HEK293 (cell line): ENCODE measurements around the gene DCP1B.

Source experiments
- CTCF ChIA-PET: fragments of 350-600 bp; formaldehyde crosslinking; extraction: SDS; loops from one replicate; lab custom pipeline; 2021; ENCODE audit warnings: antibody characterized with exemption; lab: Yijun Ruan, JAX
- POLR2A ChIA-PET: fragments of 300-600 bp; formaldehyde crosslinking; extraction: SDS; loops from one replicate; lab custom pipeline; 2020; ENCODE audit warnings: antibody characterized with exemption, inconsistent platforms; lab: Yijun Ruan, JAX
- H3K27ac ChIP-seq: fragments of 200-500 bp; sonication (Bioruptor generic); 2 replicates; pipeline ENCODE4 v1.5.1; 2014; ENCODE audit warnings: low read depth, low read length, control low read depth, inconsistent platforms; ENCODE audit errors: extremely low read depth
- H3K36me3 ChIP-seq, 2 experiments: fragments of 200-500 bp in 1 of 2; sonication (Bioruptor generic) in 1 of 2; 1 replicate in 1 of 2; 2 replicates in 1 of 2; pipeline ENCODE4 v1.5.1; 2014 to 2017; ENCODE audit warnings: inconsistent platforms in 2 of 2, low read length in 2 of 2; ENCODE audit not compliant: control insufficient read depth in 2 of 2, insufficient read depth in 1 of 2
- H3K4me1 ChIP-seq: fragments of 200-500 bp; sonication (Bioruptor generic); 2 replicates; pipeline ENCODE4 v1.5.1; 2014; ENCODE audit warnings: mild to moderate bottlenecking, low read length, inconsistent platforms; ENCODE audit not compliant: control insufficient read depth, insufficient read depth
- H3K4me3 ChIP-seq: 2 replicates; pipeline ENCODE4 v1.5.1; 2011; ENCODE audit warnings: low read depth, mild to moderate bottlenecking, control low read depth, low read length, moderate library complexity
- H3K9me3 ChIP-seq: fragments of 200-500 bp; sonication (Bioruptor generic); 2 replicates; pipeline ENCODE4 v1.5.1; 2014; ENCODE audit warnings: low read depth, low read length, inconsistent platforms; ENCODE audit not compliant: control insufficient read depth, insufficient read depth
- AEBP2 ChIP-seq: fragments of 450-650 bp; formaldehyde crosslinking; IDR thresholded peaks from 2 replicates; pipeline ENCODE4 v1.5.1; 2016; ENCODE audit warnings: missing biosample characterization, missing genetic modification characterization, borderline replicate concordance
- BCL11B ChIP-seq: fragments of 450-650 bp; formaldehyde crosslinking; IDR thresholded peaks from 2 replicates; pipeline ENCODE4 v1.5.1; 2016; ENCODE audit warnings: low read depth, missing biosample characterization, missing genetic modification characterization
- HOXC10 ChIP-seq: sonication (generic); formaldehyde crosslinking; IDR thresholded peaks from 2 replicates; pipeline ENCODE4 v1.8.1; 2023; ENCODE audit warnings: mild to moderate bottlenecking, missing genetic modification reagents
- KLF10 ChIP-seq: fragments of 450-650 bp; IDR thresholded peaks from 2 replicates; pipeline ENCODE4 v1.5.1; 2018; ENCODE audit warnings: missing biosample characterization, mild to moderate bottlenecking, missing genetic modification characterization
- KLF8 ChIP-seq: fragments of 450-650 bp; formaldehyde crosslinking; IDR thresholded peaks from 2 replicates; pipeline ENCODE4 v1.5.1; 2016; ENCODE audit warnings: missing biosample characterization, missing genetic modification characterization
- MZF1 ChIP-seq: fragments of 450-650 bp; formaldehyde crosslinking; IDR thresholded peaks from 2 replicates; pipeline ENCODE4 v1.5.1; 2017; ENCODE audit warnings: missing biosample characterization, missing genetic modification characterization, borderline replicate concordance
- SCRT1 ChIP-seq: fragments of 450-650 bp; formaldehyde crosslinking; IDR thresholded peaks from 2 replicates; pipeline ENCODE4 v1.5.1; 2016; ENCODE audit warnings: missing biosample characterization, missing genetic modification characterization, borderline replicate concordance
- WT1 ChIP-seq: fragments of 450-650 bp; formaldehyde crosslinking; IDR thresholded peaks from 2 replicates; pipeline ENCODE4 v1.5.1; 2016; ENCODE audit warnings: missing biosample characterization, missing genetic modification characterization
- YY1 ChIP-seq: fragments of 450-650 bp; formaldehyde crosslinking; IDR thresholded peaks from 2 replicates; pipeline ENCODE4 v1.5.1; 2018; ENCODE audit warnings: missing biosample characterization, missing genetic modification characterization
- ZFHX2 ChIP-seq: fragments of 450-650 bp; formaldehyde crosslinking; conservative IDR thresholded peaks from 2 replicates; pipeline ENCODE4 v1.5.1; 2016; ENCODE audit warnings: missing biosample characterization, missing genetic modification characterization
- ZFP3 ChIP-seq: fragments of 450-650 bp; formaldehyde crosslinking; IDR thresholded peaks from 2 replicates; pipeline ENCODE4 v1.5.1; 2016; ENCODE audit warnings: low read depth, missing biosample characterization, missing genetic modification characterization
- ZNF138 ChIP-seq: fragments of 450-650 bp; formaldehyde crosslinking; IDR thresholded peaks from 2 replicates; pipeline ENCODE4 v1.5.1; 2016; ENCODE audit warnings: missing biosample characterization, missing genetic modification characterization, borderline replicate concordance
- ZNF140 ChIP-seq: fragments of 450-650 bp; formaldehyde crosslinking; IDR thresholded peaks from 2 replicates; pipeline ENCODE4 v1.5.1; 2016; ENCODE audit warnings: missing biosample characterization, missing genetic modification characterization
- ZNF146 ChIP-seq: fragments of 450-650 bp; formaldehyde crosslinking; IDR thresholded peaks from 2 replicates; pipeline ENCODE4 v1.5.1; 2016; ENCODE audit warnings: missing biosample characterization, missing genetic modification characterization
- ZNF2 ChIP-seq: fragments of 450-650 bp; formaldehyde crosslinking; IDR thresholded peaks from 2 replicates; pipeline ENCODE4 v1.5.1; 2016; ENCODE audit warnings: missing biosample characterization, missing genetic modification characterization
- ZNF223 ChIP-seq: fragments of 450-650 bp; formaldehyde crosslinking; IDR thresholded peaks from 2 replicates; pipeline ENCODE4 v1.5.1; 2016; ENCODE audit warnings: missing biosample characterization, missing genetic modification characterization
- ZNF280D ChIP-seq: fragments of 450-650 bp; formaldehyde crosslinking; IDR thresholded peaks from 2 replicates; pipeline ENCODE4 v1.5.1; 2016; ENCODE audit warnings: missing biosample characterization, missing genetic modification characterization
- ZNF302 ChIP-seq: fragments of 450-650 bp; formaldehyde crosslinking; IDR thresholded peaks from 2 replicates; pipeline ENCODE4 v1.5.1; 2016; ENCODE audit warnings: missing biosample characterization, missing genetic modification characterization, low read depth
- ZNF391 ChIP-seq: fragments of 450-650 bp; formaldehyde crosslinking; IDR thresholded peaks from 2 replicates; pipeline ENCODE4 v1.5.1; 2016; ENCODE audit warnings: low read depth, missing biosample characterization, missing genetic modification characterization, borderline replicate concordance
- ZNF416 ChIP-seq: fragments of 450-650 bp; formaldehyde crosslinking; IDR thresholded peaks from 2 replicates; pipeline ENCODE4 v1.5.1; 2016; ENCODE audit warnings: missing biosample characterization, missing genetic modification characterization
- ZNF514 ChIP-seq: fragments of 450-650 bp; formaldehyde crosslinking; IDR thresholded peaks from 2 replicates; pipeline ENCODE4 v1.5.1; 2016; ENCODE audit warnings: missing biosample characterization, missing genetic modification characterization
- ZNF548 ChIP-seq: fragments of 450-650 bp; formaldehyde crosslinking; IDR thresholded peaks from 2 replicates; pipeline ENCODE4 v1.5.1; 2016; ENCODE audit warnings: missing biosample characterization, missing genetic modification characterization
- ZNF624 ChIP-seq: fragments of 450-650 bp; formaldehyde crosslinking; IDR thresholded peaks from 2 replicates; pipeline ENCODE4 v1.5.1; 2017; ENCODE audit warnings: missing biosample characterization, missing genetic modification characterization
- ZNF677 ChIP-seq: fragments of 450-650 bp; IDR thresholded peaks from 2 replicates; pipeline ENCODE4 v1.5.0; 2018; ENCODE audit warnings: missing biosample characterization, mild to moderate bottlenecking, missing genetic modification characterization, moderate library complexity
- ZNF76 ChIP-seq: fragments of 450-650 bp; formaldehyde crosslinking; IDR thresholded peaks from 2 replicates; pipeline ENCODE4; 2016; ENCODE audit warnings: low read depth, missing biosample characterization, missing genetic modification characterization, borderline replicate concordance
- ZNF843 ChIP-seq: fragments of 450-650 bp; formaldehyde crosslinking; IDR thresholded peaks from 2 replicates; pipeline ENCODE4 v1.5.1; 2016; ENCODE audit warnings: missing biosample characterization, missing genetic modification characterization

The DCP1B gene

GRCh38 chr12:2046957-2047356 lies 42.7 kb upstream of the DCP1B start:
- H3K27ac ChIP-seq: no peak overlapping the region
- ChIA-PET CTCF (interaction anchor here (0.6 to 2.5 kb wide), 6 partner anchors 11 to 1543 kb away, joined by 3 to 8 read pairs (median 4); no protein-coding TSS in a partner anchor), POLR2A (no interaction called here)
- no peaks in the 10 kb centered on the region for H3K9me3 ChIP-seq
- no peak for TF ChIP-seq ZNF280D (tag by site-specific recombination)
- no peak for TF ChIP-seq ZNF2
- TF ChIP-seq ZNF624 (tag by site-specific recombination): no peak
- TF ChIP-seq ZNF76 (tag by site-specific recombination): no peak
- no peak for TF ChIP-seq ZNF140 (tag by site-specific recombination)
- TF ChIP-seq ZFP3 (tag by site-specific recombination): no peak
- TF ChIP-seq ZNF223 (tag by site-specific recombination): no peak
- TF ChIP-seq HOXC10 (CRISPR knock-in tag): no peak
- no peak for TF ChIP-seq ZNF146 (tag by site-specific recombination)
- H3K36me3 ChIP-seq: no peaks in the 10 kb centered on the region
- no peaks in the 10 kb centered on the region for H3K4me1 ChIP-seq
- no peak overlapping the region for H3K4me3 ChIP-seq

GRCh38 chr12:2044165-2044564 lies 39.9 kb upstream of the DCP1B start:
- no peaks in the 10 kb centered on the region for H3K36me3 ChIP-seq
- no peak overlapping the region for H3K27ac ChIP-seq
- no peak for TF ChIP-seq ZNF548 (tag by site-specific recombination)
- no peak for TF ChIP-seq ZNF843
- TF ChIP-seq ZFP3 (tag by site-specific recombination): no peak
- TF ChIP-seq ZFHX2: no peak
- TF ChIP-seq AEBP2 (tag by site-specific recombination): no peak
- TF ChIP-seq ZNF302 (tag by site-specific recombination): no peak
- no peak for TF ChIP-seq SCRT1 (tag by site-specific recombination)
- TF ChIP-seq, all 188 proteins: peak for 0
- Histone ChIP-seq H3K4me3 (no peak overlapping the region), H3K4me1 (no peaks in the 10 kb centered on the region), H3K9me3 (no peaks in the 10 kb centered on the region)
- POLR2A ChIA-PET: no interaction called here
- CTCF ChIA-PET: interaction anchor here (0.7 kb wide), 2 partner anchors 8 to 535 kb away, joined by 3 to 6 read pairs; no protein-coding TSS in a partner anchor

- no peaks in the 10 kb centered on the region for H3K9me3 ChIP-seq
- no peak overlapping the region for H3K4me3 ChIP-seq
- H3K27ac ChIP-seq: no peak overlapping the region
- no peaks in the 10 kb centered on the region for H3K4me1 ChIP-seq
- H3K36me3 ChIP-seq: no peaks in the 10 kb centered on the region
- CTCF ChIA-PET: no interaction called here
- POLR2A ChIA-PET: no interaction called here
- TF ChIP-seq ZNF138 (tag by site-specific recombination) (no peak), ZNF391 (tag by site-specific recombination) (no peak), KLF8 (tag by site-specific recombination) (no peak), YY1 (no peak), ZNF416 (tag by site-specific recombination) (no peak), KLF10 (tag by site-specific recombination) (no peak), BCL11B (no peak), ZNF677 (tag by site-specific recombination) (no peak), ZNF514 (tag by site-specific recombination) (no peak), MZF1 (tag by site-specific recombination) (no peak), WT1 (tag by site-specific recombination) (no peak)
These were observed 38.8 kb upstream of the DCP1B start for GRCh38 chr12:2043054-2043453.
